K562 (cell line): ENCODE results near the gene ZNF865. TPM values are rescaled to one million over a fixed set of nuclear protein-coding genes. Genes with fewer than 3 reads are reported as not detected.

Source experiments
- ARNT ChIP-seq, 2 experiments: fragments of 450-650 bp; IDR thresholded peaks; 2 replicates each; pipeline ENCODE4 v1.6.1; 2016; ENCODE audit warnings: mild to moderate bottlenecking in 1 of 2
- CSDE1 ChIP-seq, 2 experiments: fragments of 450-650 bp; IDR thresholded peaks; 2 replicates each; pipeline ENCODE4 v1.6.1; 2016; ENCODE audit warnings: mild to moderate bottlenecking in 1 of 2
- ELK1 ChIP-seq: sonication (generic); formaldehyde crosslinking; IDR thresholded peaks from 2 replicates; pipeline ENCODE4 v1.8.1; 2022; ENCODE audit warnings: missing genetic modification reagents
- FOXP1 ChIP-seq: sonication (generic); formaldehyde crosslinking; IDR thresholded peaks from 2 replicates; pipeline ENCODE4 v1.8.0; 2022; ENCODE audit warnings: mild to moderate bottlenecking, missing genetic modification reagents
- HCFC1 ChIP-seq: IDR thresholded peaks from 2 replicates; pipeline ENCODE4 v1.6.1; 2012; ENCODE audit warnings: low read depth, low read length, improper control_type of control experiment
- HNRNPLL ChIP-seq: fragments of 200-400 bp; formaldehyde crosslinking; IDR thresholded peaks from 2 replicates; pipeline ENCODE4 v1.6.1; 2017; ENCODE audit warnings: low read length, low read depth, mild to moderate bottlenecking; ENCODE audit not compliant: poor library complexity, severe bottlenecking
- MAZ ChIP-seq, 2 experiments: fragments of 450-650 bp in 1 of 2; sonication (generic) in 1 of 2; formaldehyde crosslinking; IDR thresholded peaks in 1 of 2; conservative IDR thresholded peaks in 1 of 2; 2 replicates each; pipeline versions ENCODE4 v1.4.0 to v1.5.0; 2020; ENCODE audit warnings: mild to moderate bottlenecking in 1 of 2, missing genetic modification reagents in 1 of 2
- NKRF ChIP-seq: fragments of 450-650 bp; IDR thresholded peaks from 2 replicates; pipeline ENCODE4 v1.6.1; 2016; ENCODE audit warnings: borderline replicate concordance
- SMARCC2 ChIP-seq: fragments of 450-650 bp; IDR thresholded peaks from 2 replicates; pipeline ENCODE4 v1.6.1; 2017; ENCODE audit warnings: antibody characterized with exemption, moderate library complexity, mild to moderate bottlenecking, low read depth
- TCFL5 ChIP-seq: fragments of 250-450 bp; sonication (Bioruptor Pico); conservative IDR thresholded peaks from 2 replicates; pipeline ENCODE4 v1.6.1; 2021; ENCODE audit warnings: mild to moderate bottlenecking, moderate library complexity, matching md5 sums
- ZC3H8 ChIP-seq: fragments of 450-650 bp; IDR thresholded peaks from 2 replicates; pipeline ENCODE4 v1.6.1; 2017
- ZNF165 ChIP-seq: fragments of 250-450 bp; sonication (Bioruptor Pico); IDR thresholded peaks from 2 replicates; pipeline ENCODE4 v1.4.0; 2020; ENCODE audit warnings: borderline replicate concordance
- ZNF79 ChIP-seq: fragments of 250-450 bp; sonication (Bioruptor Pico); IDR thresholded peaks from 2 replicates; pipeline ENCODE4 v1.4.0; 2020; ENCODE audit warnings: low read depth, mild to moderate bottlenecking, moderate library complexity
- polyA plus RNA-seq, 8 experiments: library from polyadenylated mRNA; depleted of rRNA in 4 of 8; stranded (reverse) in 5 of 8; unstranded in 3 of 8; fragments of >200 nt; fragmentation: Nextera tagmentation in 2 of 8; fragmentation: Illumina TruSeq in 1 of 8; extraction: Ambion mirVana in 2 of 8; extraction: Trizol in 1 of 8; gene quantifications; 2 replicates each; pipeline versions ENCODE4 v1.2.1 to v1.2.3, GENCODE V29; 2011 to 2014; ENCODE audit warnings: inconsistent platforms in 1 of 8, missing spikeins in 1 of 8
- total RNA-seq, 7 experiments: library from RNA; depleted of rRNA in 6 of 7; stranded (reverse); fragments of >200 nt in 6 of 7; fragmentation: Illumina TruSeq in 2 of 7; extraction: Trizol in 2 of 7; gene quantifications; 2 replicates each; pipeline versions ENCODE4 v1.2.1 to v1.2.3, GENCODE V29; 2011 to 2021; ENCODE audit warnings: low replicate concordance in 1 of 7
- TF ChIP-seq, protein P1 (sequence below), 2 experiments: fragments of 200-800 bp in 1 of 2; sonication (Bioruptor generic) in 1 of 2; sonication (generic) in 1 of 2; formaldehyde crosslinking in 1 of 2; IDR thresholded peaks in 1 of 2; conservative IDR thresholded peaks in 1 of 2; 2 replicates each; pipeline versions ENCODE4 v1.5.0 to v1.6.1; 2016 to 2020; ENCODE audit warnings: missing compliant biosample characterization in 1 of 2, missing genetic modification characterization in 1 of 2, missing genetic modification reagents in 1 of 2
- TF ChIP-seq, protein P2 (sequence below): fragments of 250-450 bp; sonication (Bioruptor Pico); IDR thresholded peaks from 2 replicates; pipeline ENCODE4 v1.5.0; 2021
- TF ChIP-seq, protein P3 (sequence below): fragments of 150-350 bp; conservative IDR thresholded peaks from 2 replicates; pipeline ENCODE4 v1.6.1; 2014; ENCODE audit warnings: low read length
- TF ChIP-seq, protein P4 (sequence below), 2 experiments: IDR thresholded peaks; 2 replicates each; pipeline ENCODE4 v1.6.1; 2011; ENCODE audit warnings: borderline replicate concordance in 1 of 2, control low read depth in 1 of 2, low read depth in 1 of 2, low read length in 1 of 2, mild to moderate bottlenecking in 1 of 2, mixed read lengths in 1 of 2, moderate library complexity in 1 of 2; ENCODE audit not compliant: insufficient read depth in 1 of 2, insufficient read length in 1 of 2, poor library complexity in 1 of 2, severe bottlenecking in 1 of 2; ENCODE audit errors: extremely low read depth in 1 of 2

The ZNF865 gene
- total and polyA plus RNA-seq, 9 of the 15 experiments (the other 6 are each of a cell fraction or from before 2014, with no cell fraction given), result 0.40 to 18.8 (median 1.6) TPM; not detected in 2

DNA sequence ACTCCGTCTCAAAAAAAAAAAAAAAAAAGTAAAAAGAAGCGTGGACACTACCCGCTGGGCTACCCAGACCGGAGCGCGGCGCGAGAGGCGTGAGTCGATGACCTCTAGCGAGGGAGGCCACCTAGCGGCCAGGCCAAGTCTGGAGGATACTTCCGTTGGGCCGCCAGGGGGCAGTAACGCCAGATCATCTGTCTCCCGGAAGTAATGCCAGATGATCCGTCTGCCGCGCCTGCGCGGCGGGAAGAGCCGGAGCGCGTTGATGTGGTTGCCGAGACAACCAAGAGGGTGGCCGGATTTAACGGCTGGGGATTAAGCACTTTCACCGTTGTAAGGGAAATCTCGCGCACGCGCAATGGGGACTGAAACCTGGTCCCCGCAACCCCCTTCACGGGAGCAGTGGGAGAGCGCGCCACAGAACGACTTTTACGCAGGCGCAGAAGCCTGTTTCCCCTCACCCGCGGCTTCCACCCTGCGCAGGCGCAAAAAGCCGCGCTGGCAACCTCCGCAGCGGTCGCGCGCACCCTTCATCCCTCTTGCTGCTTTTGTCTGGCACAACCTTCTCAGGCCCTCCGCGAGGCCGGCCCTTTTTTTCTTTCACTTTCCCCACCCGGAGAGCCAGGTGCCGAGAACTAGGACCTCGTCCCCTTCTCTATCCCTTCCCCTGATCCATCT is 48.3 kb downstream of the ZNF865 start (continued):
- TF ChIP-seq ELK1 (CRISPR knock-in tag), result no peak
- no peak for TF ChIP-seq SMARCC2
- TF ChIP-seq, protein P1, sequence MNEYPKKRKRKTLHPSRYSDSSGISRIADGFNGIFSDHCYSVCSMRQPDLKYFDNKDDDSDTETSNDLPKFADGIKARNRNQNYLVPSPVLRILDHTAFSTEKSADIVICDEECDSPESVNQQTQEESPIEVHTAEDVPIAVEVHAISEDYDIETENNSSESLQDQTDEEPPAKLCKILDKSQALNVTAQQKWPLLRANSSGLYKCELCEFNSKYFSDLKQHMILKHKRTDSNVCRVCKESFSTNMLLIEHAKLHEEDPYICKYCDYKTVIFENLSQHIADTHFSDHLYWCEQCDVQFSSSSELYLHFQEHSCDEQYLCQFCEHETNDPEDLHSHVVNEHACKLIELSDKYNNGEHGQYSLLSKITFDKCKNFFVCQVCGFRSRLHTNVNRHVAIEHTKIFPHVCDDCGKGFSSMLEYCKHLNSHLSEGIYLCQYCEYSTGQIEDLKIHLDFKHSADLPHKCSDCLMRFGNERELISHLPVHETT (CRISPR knock-in tag; conservative IDR thresholded peaks at IDR 0.05 in 1 of 2, IDR thresholded peaks at IDR 0.05 in 1 of 2), result peak in 1 of 2 experiments; percentile 88; a peak in 2 of 4 replicates
- TF ChIP-seq ZNF165 (CRISPR knock-in tag), result no peak
- TF ChIP-seq HNRNPLL, result peak; percentile 73
- TF ChIP-seq, protein P2, sequence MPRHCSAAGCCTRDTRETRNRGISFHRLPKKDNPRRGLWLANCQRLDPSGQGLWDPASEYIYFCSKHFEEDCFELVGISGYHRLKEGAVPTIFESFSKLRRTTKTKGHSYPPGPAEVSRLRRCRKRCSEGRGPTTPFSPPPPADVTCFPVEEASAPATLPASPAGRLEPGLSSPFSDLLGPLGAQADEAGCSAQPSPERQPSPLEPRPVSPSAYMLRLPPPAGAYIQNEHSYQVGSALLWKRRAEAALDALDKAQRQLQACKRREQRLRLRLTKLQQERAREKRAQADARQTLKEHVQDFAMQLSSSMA (CRISPR knock-in tag), result no peak
- TF ChIP-seq ARNT (IDR thresholded peaks at IDR 0.05), result peak; percentile 75 to 85; a peak in 1 of 4 replicates
- TF ChIP-seq CSDE1 (IDR thresholded peaks at IDR 0.05), result peak in 1 of 2 experiments; percentile 89; a peak in 2 of 4 replicates
- TF ChIP-seq ZC3H8, result no peak
- no peak for TF ChIP-seq TCFL5 (CRISPR knock-in tag)
- peak; percentile 66 to 74; a peak in 3 of 4 replicates for TF ChIP-seq MAZ (CRISPR knock-in tag; conservative IDR thresholded peaks at IDR 0.05 in 1 of 2, IDR thresholded peaks at IDR 0.05 in 1 of 2)
- TF ChIP-seq FOXP1 (CRISPR knock-in tag), result peak; percentile 27; the same call in 1 of the 2 replicates
- TF ChIP-seq, protein P3, sequence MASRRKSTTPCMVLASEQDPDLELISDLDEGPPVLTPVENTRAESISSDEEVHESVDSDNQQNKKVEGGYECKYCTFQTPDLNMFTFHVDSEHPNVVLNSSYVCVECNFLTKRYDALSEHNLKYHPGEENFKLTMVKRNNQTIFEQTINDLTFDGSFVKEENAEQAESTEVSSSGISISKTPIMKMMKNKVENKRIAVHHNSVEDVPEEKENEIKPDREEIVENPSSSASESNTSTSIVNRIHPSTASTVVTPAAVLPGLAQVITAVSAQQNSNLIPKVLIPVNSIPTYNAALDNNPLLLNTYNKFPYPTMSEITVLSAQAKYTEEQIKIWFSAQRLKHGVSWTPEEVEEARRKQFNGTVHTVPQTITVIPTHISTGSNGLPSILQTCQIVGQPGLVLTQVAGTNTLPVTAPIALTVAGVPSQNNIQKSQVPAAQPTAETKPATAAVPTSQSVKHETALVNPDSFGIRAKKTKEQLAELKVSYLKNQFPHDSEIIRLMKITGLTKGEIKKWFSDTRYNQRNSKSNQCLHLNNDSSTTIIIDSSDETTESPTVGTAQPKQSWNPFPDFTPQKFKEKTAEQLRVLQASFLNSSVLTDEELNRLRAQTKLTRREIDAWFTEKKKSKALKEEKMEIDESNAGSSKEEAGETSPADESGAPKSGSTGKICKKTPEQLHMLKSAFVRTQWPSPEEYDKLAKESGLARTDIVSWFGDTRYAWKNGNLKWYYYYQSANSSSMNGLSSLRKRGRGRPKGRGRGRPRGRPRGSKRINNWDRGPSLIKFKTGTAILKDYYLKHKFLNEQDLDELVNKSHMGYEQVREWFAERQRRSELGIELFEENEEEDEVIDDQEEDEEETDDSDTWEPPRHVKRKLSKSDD, result no peak
- peak; percentile 30; the same call in 1 of the 2 replicates for TF ChIP-seq NKRF
- TF ChIP-seq, protein P4, sequence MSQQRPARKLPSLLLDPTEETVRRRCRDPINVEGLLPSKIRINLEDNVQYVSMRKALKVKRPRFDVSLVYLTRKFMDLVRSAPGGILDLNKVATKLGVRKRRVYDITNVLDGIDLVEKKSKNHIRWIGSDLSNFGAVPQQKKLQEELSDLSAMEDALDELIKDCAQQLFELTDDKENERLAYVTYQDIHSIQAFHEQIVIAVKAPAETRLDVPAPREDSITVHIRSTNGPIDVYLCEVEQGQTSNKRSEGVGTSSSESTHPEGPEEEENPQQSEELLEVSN (IDR thresholded peaks at IDR 0.05; ENCODE audit: borderline replicate concordance in 1 of 2, extremely low read depth in 1 of 2, insufficient read depth in 1 of 2, insufficient read length in 1 of 2, low read depth in 1 of 2, low read length in 1 of 2, poor library complexity in 1 of 2, severe bottlenecking in 1 of 2), result peak; percentile 59 to 65
- no peak for TF ChIP-seq ZNF79 (CRISPR knock-in tag)
- TF ChIP-seq HCFC1, result peak; percentile 82
